CD4-positive, alpha-beta T cell treated with Interleukin-1 beta for 1 hour (primary cell): ENCODE results near the gene SARNP.
"Not testable (repeated sequence)": the region's sequence is repeated elsewhere in the genome, so short reads cannot be mapped to it uniquely, and the experiment has no call there.

Experiments
- DNase-seq, 2 donors: peaks; one replicate each; pipeline ENCODE4 v3.0.0-alpha.2; 2020 to 2022

SARNP gene

GRCh38 chr12:55789171-55789570 lies 28.4 kb downstream of the SARNP start:
- DNase-seq: no peak

- no peak for DNase-seq
Observed at GRCh38 chr12:55788546-55788945, 29.0 kb downstream of the SARNP start.

DNA sequence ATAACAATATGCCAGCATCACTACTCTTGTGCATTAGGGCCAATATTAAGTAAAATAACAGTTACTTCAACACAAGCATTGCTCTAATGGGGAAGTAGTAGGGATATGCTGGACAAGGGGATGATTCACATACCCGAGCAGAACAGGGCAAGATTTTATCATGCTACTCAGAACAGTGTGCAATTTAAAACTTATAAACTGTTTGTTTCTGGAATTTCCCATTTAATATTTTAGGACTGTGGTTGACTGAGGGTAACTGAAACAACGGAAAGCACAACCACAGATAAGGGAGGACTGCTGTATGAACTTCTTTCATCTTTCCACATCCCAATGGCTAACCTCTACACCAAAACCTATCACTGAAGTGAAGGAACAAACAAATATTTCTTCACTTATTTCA lies 36.8 kb downstream of the SARNP start:
- DNase-seq: no peak

DNA sequence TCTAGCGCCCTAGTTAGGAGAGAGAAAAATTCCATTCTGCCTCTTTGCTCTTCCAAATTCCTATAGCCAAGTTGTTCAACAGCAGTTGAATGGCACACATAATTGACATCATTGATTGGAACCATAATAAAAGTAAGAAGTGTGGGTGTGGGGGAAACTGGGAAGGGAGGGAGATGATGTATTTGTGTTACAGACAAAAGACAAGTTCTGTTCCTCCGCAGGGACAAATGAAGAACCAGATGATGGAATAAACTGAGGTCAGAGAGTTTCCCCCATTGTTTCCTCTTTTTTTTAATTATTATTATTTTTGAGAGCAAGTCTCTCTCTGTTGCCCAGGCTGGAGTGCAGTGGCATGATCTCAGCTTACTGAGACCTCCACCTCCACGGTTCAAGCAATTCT lies 39.7 kb downstream of the SARNP start:
- DNase-seq: no peak

GRCh38 chr12:55771736-55772135 lies 45.8 kb downstream of the SARNP start:
- no peak for DNase-seq

DNA sequence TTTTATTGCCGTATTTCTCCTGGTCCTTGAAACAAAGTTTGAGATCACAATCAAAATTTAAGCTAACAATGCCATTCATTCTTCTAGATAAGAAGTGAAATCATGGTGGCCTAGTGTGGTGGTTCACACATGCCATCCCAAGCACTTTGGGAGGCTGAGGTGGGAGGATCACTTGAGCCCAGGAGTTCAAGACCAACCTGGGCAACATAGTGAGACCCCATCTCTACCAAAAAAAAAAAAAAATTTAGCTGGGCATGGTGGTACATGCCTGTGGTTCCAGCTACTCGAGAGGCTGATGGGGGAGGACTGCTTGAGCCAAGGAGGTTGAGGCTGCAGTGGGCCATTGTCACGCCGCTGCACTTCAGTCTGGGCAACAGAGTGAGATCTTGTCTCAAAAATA lies 50.4 kb downstream of the SARNP start:
- no peak for DNase-seq

DNA sequence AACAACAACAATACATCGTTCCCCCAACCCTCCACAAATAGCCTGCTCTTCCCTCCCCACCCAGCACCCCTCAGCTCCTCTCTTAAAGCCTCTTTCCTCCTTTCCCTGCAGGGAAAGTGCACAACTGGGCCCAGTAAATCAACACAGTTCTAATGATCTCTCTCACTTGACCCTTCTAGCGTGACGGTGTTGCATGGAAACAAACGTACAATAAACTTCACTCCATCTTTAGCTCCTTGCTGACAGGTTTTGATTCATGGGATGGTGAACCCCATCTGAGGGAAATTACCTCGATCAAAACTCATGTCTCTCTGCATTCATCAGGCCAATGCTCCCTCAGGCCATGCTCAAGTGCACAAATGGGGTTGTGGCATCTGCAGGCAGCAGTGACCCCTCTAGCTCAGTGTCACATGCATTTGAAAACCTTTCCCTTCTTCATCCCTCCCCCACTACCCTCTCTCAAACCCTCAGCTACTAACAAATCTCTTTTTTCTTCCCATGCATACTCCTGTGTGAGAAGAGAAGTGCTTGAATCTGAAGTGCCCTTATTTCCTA lies 51.7 kb downstream of the SARNP start:
- no peak for DNase-seq

DNA sequence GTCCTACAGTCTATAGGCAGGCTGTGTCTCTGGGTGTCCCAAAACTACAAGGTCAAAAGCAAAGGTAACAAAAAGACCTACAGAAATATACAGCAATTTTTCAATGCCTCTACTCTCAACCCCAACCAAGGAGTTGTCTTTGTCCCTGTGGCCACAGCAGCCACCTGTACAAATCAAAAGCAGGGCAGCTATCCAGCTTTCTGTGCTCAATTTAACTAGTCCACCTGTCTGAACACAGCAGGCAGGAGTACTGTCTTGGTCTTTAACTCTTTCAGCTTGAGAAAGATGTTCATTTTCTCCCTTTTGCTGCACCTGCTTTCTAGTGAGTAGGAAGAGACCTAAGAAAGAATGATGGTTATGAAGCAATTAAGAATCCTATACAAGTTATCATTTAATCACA lies 54.9 kb downstream of the SARNP start:
- DNase-seq: no peak

GRCh38 chr12:55760663-55761062 lies 56.9 kb downstream of the SARNP start:
- DNase-seq: no peak

- not testable (repeated sequence) for DNase-seq
Observed at GRCh38 chr12:55758575-55758974, 58.9 kb downstream of the SARNP start.

GRCh38 chr12:55757701-55758100 lies 59.8 kb downstream of the SARNP start:
- DNase-seq: no peak

DNA sequence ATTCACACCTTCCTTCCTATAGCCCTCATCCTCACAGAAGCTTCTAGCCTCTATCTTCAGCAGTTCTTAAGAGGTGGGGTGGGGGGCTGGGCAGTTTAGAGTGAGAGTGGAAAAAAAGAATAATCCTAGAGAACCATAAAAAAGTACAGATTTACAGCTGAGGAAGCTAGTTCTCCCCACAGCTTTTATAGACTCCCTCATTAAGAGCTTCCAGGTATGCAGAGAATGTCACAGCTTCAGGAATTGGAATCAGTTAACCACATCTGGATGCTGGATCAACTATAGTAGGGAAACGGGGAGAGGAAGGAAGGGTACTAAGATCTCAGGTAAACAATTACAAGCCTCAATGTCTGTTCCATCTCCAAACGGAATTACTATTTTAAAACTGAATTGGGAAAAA lies 62.3 kb downstream of the SARNP start:
- DNase-seq: no peak

- DNase-seq: no peak
Observed at GRCh38 chr12:55748230-55748993, 69.1 kb downstream of the SARNP start.

DNA sequence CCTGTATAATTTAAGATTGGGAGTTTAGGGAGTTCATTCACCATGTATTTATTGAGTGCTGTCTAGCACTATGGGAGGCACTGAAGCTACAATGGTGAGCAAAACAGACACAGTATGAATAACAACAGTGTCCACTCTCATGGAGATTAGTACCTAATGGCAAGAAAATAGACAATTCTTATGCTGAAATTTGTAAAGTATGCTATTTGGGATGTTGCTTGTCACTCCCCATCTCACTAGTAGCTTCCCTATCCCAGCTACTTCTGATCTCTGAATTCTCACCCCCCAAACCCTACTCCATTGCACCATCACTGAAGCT lies 70.7 kb downstream of the SARNP start:
- no peak for DNase-seq

- DNase-seq: no peak
Observed at GRCh38 chr12:55746174-55746912, 71.2 kb downstream of the SARNP start.

DNA sequence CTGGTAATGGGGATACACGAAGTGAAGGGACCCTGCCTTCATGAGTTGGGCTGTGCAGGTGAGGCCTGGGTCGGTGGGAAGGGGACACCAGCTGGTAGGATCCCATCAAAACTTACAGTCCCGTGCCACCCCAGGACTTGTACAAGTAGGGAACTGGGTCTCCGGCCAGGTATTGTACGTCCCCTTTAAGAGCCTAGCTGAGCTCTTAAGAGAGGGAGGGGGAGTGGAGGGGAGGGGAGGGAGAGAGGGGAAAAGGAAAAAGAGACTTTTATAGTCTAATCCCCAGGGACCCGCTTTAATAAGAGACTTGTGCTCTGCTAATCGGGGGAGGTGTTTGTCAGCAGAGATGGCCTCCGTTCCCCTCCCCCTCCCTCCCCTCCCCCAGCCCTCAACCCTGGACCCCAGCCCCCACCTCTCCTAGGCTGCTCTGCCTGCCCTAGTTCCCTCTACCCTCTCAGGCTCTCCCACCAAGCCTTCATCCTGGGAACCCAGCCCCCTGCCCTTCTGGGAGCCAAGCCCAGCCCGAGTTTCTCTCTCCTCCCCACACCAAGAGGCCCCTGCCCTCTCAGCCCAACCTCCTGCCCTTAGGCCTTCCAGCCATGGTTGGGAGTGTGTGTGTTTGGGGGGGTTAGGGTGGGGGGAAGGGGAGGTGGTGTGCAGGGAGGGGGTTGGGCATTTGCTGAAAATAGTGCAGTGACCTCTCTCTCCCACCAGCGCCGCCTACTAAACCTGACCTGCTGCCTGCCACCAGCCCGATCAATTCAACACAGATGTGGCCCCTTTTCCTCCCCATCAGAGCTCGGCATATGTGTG lies 72.0 kb downstream of the SARNP start:
- DNase-seq: no peak

- no peak for DNase-seq
Observed at GRCh38 chr12:55744340-55745030, 73.0 kb downstream of the SARNP start.

DNA sequence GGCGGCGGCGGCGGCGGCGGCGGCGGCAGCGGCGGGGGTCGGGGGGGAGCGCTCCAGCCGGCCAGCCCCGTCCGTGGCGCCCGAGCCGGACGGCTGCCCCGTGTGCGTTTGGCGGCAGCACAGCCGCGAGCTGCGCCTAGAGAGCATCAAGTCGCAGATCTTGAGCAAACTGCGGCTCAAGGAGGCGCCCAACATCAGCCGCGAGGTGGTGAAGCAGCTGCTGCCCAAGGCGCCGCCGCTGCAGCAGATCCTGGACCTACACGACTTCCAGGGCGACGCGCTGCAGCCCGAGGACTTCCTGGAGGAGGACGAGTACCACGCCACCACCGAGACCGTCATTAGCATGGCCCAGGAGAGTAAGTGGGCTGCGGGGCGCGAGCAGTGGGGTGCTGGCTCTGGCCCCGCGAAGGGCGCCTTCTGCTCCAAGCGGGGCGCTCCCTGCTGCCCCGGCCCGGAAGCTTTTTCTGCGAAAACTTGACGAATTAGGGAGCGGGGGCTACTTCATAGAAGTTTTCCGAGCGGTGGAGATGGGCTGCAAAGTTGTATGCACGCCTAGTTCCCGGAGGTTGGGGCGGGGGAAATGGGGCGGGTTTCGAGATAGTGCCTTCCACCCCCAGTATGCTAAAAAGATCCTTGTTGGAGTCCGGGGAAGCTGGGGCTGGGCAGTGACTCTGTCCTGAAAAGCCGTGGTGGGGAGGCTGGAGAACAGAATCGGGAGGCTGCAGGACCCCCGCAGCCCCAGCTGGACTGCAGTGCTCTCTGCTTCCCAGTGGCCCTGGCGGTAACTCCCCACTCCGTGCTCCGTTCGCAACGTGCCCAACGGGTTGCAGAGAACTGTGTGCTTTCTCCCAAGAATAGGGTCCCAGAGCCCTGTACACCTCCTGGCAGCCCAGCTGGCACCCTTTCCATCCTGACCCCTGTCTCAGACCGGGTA lies 73.9 kb downstream of the SARNP start:
- DNase-seq: peak; percentile 48 to 50

GRCh38 chr12:55742719-55743405 lies 74.7 kb downstream of the SARNP start, which contains the start of gene GDF11:
GDF11 (plus strand) TSS chr12:55743122; CDS start chr12:55743317, 195 bp downstream.
- DNase-seq: peak; percentile 72 to 83

- no peak for DNase-seq
Observed at GRCh38 chr12:55741931-55742680, 75.4 kb downstream of the SARNP start.
